GM12892 (cell line): ENCODE measurements around the gene CBARP.

Experiments
- POLR2A ChIP-seq: IDR thresholded peaks from 2 replicates; pipeline ENCODE4 v1.6.1; 2011; ENCODE audit warnings: low read depth, low read length, control low read depth
- POLR2AphosphoS5 ChIP-seq: IDR thresholded peaks from 2 replicates; pipeline ENCODE4 v1.6.1; 2011; ENCODE audit warnings: low read depth, low read length, control low read depth

DNA sequence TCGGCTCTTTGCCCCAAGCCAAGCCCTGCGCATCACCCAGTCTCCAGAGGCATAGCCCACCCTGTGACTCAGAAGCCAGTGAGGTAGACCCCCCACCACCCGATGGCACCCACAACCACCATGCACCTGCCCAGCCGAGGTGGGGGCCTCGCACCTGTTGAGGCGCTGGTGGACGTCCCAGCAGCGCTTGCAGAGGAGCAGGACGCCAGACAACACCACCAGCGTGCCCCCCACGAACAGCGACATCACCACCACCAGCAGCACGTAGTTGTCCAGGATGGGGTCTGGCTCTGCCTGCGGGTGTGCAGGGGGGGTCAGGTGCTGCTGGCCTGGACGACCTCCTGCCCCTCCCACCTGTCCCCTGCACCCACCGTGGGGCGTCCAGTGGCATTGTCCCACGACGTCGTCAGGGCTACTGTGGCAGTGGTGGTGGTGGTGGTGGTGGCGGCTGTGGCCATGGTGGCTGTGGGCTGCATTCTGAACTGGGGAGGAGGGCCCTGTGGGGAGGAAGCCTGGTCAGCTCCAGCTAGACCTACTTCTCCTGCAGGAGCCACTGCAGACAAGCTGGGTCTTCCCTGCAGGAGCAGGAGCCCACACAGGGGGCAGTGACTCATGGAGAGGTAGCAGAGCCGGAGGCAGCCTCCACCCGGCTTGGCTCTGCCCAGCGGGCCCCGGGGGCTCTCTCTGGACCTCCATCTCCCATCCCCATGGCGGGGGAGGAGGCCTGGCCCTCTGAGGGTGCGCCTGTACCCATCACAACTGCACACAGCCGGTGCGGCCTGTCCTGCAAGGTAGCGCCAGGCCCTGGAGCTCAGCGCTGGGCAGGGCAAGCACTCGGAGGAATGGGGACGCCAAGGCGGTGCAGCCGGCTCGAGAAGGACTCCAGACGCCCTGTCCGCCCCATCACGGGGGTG, 1.9 kb downstream of the CBARP start:
- no peak for TF ChIP-seq POLR2A
- no peak for TF ChIP-seq POLR2AphosphoS5
